ENCODE data around the gene ZNF488. TPM values are rescaled to one million over a fixed set of nuclear protein-coding genes. Genes with fewer than 3 reads are reported as not detected.

ZNF488 gene
- total RNA-seq, 1 donor = not detected

DNA sequence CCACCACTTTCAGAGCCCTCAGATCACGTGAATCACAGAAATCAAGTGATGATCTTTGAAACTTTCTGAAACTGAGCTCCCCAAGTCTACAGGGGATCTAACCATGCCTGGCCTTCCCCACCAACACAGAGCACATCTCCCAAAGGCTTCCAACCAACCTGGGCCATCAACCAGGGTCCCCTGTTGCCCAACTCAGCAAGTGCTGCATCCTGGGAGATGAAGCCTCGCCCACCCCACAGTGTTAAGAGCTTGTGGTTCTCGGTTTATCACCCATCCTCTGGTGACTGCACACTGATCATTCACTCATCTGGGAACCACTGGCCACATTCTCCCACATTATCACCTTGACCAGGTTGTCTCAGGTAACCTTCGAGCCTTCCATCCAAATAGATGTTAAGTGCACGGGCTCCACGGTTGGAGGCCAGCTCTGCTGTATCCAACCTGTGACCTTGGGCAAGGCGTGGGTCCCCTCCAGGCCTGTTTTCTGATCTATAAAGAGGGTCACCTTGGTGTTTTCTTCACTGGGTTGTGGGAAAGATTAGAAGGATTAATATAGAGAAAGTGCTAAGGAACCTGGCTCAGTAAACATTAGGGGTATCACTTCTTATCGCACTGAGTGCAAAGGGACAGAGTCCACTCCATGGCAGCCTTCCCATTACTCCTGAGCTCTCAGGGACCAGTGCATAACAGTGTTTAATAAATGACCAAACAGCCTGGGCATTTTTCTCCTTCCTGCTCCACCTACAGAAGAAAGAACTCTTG, 3.6 kb downstream of the ZNF488 start:
- Histone ChIP-seq H3K9me3 (ENCODE audit: low read depth, low read length) (no peaks in the 10 kb centered on the region), H3K27me3 (ENCODE audit: insufficient read depth, low read length) (peaks cover 10% of the 10 kb centered on the region), H3K4me1 (ENCODE audit: insufficient read depth, low read length) (peaks cover 11% of the 10 kb centered on the region), H3K4me3 (ENCODE audit: low read length) (no peak overlapping the region)

DNA sequence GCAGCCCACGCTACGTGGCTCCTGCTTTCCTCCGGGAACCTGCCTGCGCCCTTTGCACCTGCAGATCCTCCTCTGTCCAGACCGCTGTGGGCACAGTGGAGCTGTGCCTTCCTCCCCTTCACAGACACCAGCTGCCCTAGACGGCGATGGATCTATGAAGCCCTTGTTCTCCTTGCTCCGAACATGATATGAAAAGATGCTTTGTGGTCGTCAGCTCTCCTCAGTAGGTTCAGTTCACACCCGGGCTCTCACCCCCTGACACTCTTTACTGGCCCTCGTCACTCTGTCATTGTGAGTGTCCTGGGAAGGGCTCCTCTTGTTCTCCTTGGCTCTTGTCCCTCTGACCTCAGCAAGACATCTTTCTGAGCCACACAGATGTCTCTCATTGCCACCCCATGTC, 4.2 kb downstream of the ZNF488 start:
- Histone ChIP-seq H3K4me1 (ENCODE audit: insufficient read depth, low read length) (peaks cover 10% of the 10 kb centered on the region), H3K27me3 (ENCODE audit: insufficient read depth, low read length) (peaks cover 10% of the 10 kb centered on the region), H3K4me3 (ENCODE audit: low read length) (no peak overlapping the region), H3K9me3 (ENCODE audit: low read depth, low read length) (no peaks in the 10 kb centered on the region)

DNA sequence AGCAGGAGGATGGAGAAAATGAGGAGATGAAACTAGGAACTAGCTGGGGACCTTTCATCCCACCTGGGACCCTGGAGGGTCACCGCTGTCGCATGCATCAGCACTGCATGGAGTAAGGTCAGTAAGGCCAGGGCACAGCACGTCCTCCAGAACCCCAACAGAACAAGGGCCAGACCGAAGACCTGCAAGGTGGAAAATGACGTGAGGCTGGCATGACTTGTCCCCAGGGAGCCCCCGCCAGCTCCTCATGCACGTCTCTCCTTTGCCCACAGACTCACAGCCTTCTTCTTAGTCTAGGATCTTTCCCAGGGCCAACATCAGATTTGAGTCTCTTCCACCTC, 4.7 kb downstream of the ZNF488 start:
- Histone ChIP-seq H3K27me3 (ENCODE audit: insufficient read depth, low read length) (peaks cover 10% of the 10 kb centered on the region), H3K4me1 (ENCODE audit: insufficient read depth, low read length) (peaks cover 6% of the 10 kb centered on the region), H3K4me3 (ENCODE audit: low read length) (no peak overlapping the region), H3K9me3 (ENCODE audit: low read depth, low read length) (no peaks in the 10 kb centered on the region)

DNA sequence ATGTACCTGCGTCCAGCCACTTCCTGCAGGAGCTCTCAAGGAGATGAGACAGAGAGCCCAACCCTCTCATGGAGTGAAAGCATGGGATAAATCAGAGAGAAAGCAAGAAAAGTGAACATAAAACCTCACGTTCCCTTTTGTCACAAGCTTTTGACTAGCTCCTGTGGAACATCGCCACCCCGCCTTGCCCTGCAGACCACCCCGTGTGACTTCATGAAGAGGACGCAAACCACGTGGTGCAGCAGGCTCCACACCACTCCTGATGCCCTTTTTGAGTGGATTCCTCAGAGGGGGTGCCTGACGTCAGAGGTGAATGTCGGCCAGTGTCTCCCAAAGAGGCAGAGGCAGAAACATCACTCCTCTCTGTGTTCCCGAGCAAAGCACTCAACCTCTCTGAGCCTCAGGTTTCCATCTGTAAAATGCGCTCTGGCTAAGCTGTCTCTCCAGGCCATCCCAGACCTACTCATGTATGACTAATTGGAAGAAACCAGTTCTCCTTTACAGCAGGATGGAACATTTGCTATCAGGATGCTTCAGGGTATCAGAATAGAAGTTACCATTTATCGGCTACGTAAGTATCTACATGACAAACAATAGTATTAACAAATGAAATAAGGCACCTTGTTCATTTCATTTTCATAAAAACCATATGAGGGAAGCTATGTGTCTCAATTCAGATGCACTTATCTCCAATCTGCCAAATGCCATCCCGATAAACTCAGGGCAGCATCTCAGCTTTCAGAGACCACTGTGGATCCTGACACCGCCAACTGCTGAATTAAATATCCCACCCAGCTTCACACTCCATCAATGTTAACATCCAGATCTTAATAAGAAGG, 5.3 kb downstream of the ZNF488 start:
- no peak overlapping the region for H3K4me3 ChIP-seq (ENCODE audit: low read length)
- H3K27me3 ChIP-seq (ENCODE audit: insufficient read depth, low read length) = peaks cover 10% of the 10 kb centered on the region
- peaks cover 2% of the 10 kb centered on the region for H3K4me1 ChIP-seq (ENCODE audit: insufficient read depth, low read length)
- H3K9me3 ChIP-seq (ENCODE audit: low read depth, low read length) = no peaks in the 10 kb centered on the region

DNA sequence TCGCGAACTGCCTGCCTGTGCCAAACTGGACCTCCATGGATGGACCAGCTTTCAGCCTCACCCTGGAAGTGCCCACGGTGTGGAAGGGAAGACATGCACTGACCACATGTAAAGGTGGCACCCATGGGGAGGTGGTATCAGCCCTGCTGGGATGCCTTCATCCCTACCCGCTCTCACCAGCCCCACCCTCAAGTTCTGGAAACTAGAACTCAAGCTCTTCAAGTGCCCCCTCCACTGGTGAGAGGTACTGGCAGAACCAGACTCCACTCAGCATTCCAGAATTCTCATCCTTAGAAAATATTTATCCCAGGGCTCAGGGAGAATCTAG, 5.9 kb downstream of the ZNF488 start:
- no peak overlapping the region for H3K4me3 ChIP-seq (ENCODE audit: low read length)
- H3K4me1 ChIP-seq (ENCODE audit: insufficient read depth, low read length) = no peaks in the 10 kb centered on the region
- peaks cover 5% of the 10 kb centered on the region for H3K27me3 ChIP-seq (ENCODE audit: insufficient read depth, low read length)
- H3K9me3 ChIP-seq (ENCODE audit: low read depth, low read length) = no peaks in the 10 kb centered on the region

DNA sequence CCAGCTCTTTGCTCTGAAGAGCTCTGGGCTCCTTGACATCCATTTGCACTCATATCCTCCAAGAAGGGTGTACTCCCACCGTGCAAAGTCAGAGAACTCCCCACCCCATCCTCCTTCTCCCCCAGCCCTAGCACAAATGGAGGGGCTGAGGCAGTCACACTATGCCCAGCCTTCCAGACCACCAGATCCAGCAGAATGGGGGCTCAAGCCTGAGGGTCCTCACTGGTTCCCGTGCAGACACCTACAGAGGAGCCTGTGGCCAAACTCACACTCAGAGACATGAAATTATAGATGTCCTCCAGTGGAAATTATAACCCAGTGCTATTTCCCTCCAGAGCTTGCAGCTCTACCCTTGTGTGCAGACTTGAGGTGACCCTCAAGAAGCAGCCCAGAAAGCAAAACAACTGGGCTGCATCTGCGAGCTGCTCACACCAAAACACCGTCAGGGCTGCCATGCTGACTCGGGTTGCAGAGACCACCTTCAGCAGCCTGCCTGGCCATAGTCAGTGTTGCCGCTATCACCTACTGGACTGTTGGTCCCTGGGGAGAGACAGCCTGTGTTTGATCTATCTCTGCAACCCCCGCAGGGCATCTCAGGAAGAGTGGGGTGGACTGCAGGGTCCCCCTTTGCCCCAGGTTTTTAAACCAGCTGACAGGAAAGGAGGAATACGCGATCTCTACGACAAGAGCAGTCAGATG, 7.4 kb downstream of the ZNF488 start:
- peaks cover 3% of the 10 kb centered on the region for H3K27me3 ChIP-seq (ENCODE audit: insufficient read depth, low read length)
- H3K4me3 ChIP-seq (ENCODE audit: low read length) = no peak overlapping the region
- H3K9me3 ChIP-seq (ENCODE audit: low read depth, low read length) = no peaks in the 10 kb centered on the region
- H3K4me1 ChIP-seq (ENCODE audit: insufficient read depth, low read length) = no peaks in the 10 kb centered on the region

DNA sequence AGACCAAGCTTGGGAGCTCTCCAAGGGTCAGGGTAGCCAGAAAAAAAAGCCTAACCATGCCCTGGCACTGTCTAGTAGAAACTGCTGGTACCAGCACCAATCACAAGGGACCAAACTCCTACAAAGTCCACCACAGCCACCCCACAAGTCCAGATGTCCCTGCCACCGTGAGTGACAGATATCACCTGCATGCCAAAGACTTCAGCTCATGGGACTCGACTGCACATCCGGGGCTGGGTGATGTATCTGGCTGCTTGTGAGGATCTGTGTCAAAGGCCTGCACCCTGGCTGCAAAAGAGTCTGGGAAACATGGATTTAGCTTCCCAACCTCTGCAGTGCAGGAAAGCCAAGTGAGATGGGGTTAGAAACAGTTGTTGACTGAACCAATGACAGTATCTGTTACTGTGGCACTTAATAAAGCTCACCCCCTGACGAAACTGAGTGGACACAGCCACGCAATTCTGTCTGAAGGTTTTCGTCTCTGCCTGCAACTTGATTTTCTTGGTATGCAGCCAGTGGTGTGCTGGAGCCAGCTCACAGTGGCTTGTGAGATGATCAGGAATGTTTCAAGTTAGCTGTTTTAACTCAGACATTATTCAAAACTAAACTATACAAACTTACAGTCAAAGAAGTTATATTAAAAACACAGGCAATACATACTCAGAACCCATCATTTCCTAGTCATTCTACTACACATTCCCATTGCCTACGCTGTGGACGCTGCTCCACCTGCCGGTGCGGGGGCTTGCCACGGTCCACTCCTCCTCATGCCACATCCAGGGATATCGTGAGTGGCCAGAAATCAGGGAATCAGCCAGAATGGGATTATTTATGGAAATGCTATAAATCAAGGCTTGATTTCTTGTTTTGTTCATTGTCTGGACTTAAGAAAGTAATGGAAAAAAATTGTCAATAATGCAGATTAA, 9.2 kb downstream of the ZNF488 start:
- Histone ChIP-seq H3K27me3 (ENCODE audit: insufficient read depth, low read length) (peaks cover 3% of the 10 kb centered on the region), H3K4me1 (ENCODE audit: insufficient read depth, low read length) (no peaks in the 10 kb centered on the region), H3K4me3 (ENCODE audit: low read length) (no peak overlapping the region), H3K9me3 (ENCODE audit: low read depth, low read length) (no peaks in the 10 kb centered on the region)

DNA sequence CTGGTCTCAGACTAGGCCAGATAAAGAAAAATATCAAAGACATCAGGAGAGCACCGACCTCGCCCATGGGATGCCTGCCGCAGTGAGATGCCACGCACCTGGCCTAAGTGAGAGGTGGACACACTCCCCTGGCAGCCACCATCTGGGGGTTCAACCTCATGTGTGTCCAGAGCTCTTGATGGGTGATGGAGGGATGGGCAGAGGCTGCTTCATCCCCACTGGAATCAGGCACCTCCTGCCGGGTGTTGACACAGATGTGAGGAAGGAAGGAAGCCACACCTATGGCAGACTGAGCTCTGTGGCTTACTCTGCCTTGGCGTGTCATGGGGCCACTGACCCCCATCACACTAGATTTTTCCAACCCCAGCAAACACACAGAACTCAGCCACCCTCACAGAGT, 11.4 kb downstream of the ZNF488 start:
- no peak overlapping the region for H3K4me3 ChIP-seq (ENCODE audit: low read length)
- H3K9me3 ChIP-seq (ENCODE audit: low read depth, low read length) = no peaks in the 10 kb centered on the region
- H3K27me3 ChIP-seq (ENCODE audit: insufficient read depth, low read length) = peaks cover 3% of the 10 kb centered on the region
- H3K4me1 ChIP-seq (ENCODE audit: insufficient read depth, low read length) = no peaks in the 10 kb centered on the region

DNA sequence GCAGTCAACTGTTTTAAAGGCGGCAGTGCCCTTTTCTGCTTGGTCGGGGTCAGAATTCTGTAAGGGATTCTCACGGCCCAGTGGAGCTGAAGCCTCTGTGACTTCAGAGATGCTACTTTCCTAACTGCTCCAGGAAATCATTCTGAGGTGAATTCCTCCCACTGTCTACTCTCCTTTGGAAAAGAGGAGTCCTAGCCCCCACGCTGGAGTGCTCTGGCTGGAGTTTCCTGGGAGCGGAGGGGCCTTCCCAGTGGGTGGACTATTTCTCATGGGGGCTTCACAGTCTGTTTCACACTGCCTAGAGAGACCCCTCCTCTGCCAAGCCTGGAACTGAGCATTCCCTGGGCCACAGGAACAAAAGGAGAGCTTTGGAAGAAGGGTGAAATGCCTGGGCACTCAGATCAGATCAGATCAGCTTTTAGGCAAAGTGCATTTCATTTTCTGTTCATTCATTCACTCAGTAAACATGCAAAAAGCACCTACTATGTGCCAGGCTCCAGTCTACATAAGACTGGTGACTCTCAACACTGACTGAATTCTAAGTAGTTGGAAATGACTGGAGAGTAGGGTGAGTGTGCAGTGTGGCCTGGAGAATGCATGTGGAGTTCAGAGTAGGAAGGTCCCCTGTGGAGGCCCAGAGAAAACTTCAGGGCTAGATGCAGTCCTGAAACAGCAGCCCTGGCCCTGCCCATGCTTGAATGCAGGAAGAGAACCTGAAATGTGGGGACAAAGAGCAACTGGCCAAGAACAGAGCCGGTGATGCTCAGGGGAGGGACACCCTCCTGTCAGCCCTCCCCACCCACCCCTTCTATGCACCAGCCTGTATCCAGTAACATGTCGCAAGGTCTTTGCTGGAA, 12.2 kb downstream of the ZNF488 start:
- Histone ChIP-seq H3K27me3 (ENCODE audit: insufficient read depth, low read length) (no peaks in the 10 kb centered on the region), H3K9me3 (ENCODE audit: low read depth, low read length) (no peaks in the 10 kb centered on the region), H3K4me3 (ENCODE audit: low read length) (no peak overlapping the region), H3K4me1 (ENCODE audit: insufficient read depth, low read length) (no peaks in the 10 kb centered on the region)

DNA sequence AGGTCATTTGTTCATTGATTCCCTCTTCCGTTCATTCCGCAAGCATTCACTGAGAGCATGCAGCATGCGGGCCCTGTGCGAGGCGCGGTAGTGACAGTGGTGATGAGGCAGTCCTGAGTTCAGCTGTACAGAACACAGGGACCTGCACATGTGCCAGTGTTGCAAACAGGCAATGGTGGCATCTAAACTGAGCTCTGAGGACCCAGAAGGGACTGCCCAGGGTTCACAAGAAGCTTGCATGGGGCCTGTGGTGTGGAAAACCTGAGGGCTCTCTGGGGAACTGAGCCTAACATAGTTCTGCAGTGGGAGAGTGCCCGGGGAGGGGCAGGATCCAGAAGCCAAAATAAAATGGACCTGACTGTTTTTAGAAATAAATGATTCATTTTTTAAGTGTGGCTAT, 13.2 kb downstream of the ZNF488 start:
- H3K4me1 ChIP-seq (ENCODE audit: insufficient read depth, low read length) = no peaks in the 10 kb centered on the region
- H3K27me3 ChIP-seq (ENCODE audit: insufficient read depth, low read length) = no peaks in the 10 kb centered on the region
- H3K4me3 ChIP-seq (ENCODE audit: low read length) = no peak overlapping the region
- H3K9me3 ChIP-seq (ENCODE audit: low read depth, low read length) = no peaks in the 10 kb centered on the region

DNA sequence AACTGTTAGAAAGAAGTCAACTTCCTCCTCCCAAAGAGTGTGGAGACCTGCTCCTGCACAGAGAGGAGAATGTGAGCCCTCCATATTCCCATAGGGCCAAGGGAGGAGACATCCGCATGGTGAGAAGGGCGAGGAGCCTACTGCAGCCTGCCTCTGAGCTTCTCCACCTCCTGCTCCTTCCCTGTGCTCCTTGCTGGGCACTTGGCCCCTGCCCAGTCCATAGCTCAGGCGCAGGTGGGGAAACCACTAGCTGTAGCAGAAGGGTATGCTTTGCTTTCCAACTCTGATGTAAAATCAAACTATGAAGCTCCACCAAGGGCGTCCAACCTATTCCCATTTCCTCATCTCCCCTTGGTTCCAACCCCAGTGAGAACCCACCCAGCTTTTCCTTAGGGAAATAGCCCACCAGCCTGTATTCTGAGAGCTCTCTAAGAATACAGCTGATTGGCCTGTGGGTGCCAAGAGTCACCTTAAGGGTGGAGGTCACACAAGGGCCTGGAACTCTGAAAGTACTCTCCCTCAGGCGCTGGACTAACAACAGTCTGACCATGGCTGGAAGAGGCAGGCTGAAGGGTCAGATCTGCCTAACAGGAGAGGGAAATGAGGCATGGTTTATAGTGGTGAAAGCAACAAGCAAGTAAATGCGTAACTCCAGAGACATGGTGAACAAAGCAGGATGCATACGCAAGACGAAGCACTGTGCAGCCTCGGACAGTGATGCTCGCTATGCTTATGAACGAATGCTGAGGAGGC, 13.9 kb downstream of the ZNF488 start:
- Histone ChIP-seq H3K4me3 (ENCODE audit: low read length) (no peak overlapping the region), H3K9me3 (ENCODE audit: low read depth, low read length) (no peaks in the 10 kb centered on the region), H3K4me1 (ENCODE audit: insufficient read depth, low read length) (no peaks in the 10 kb centered on the region), H3K27me3 (ENCODE audit: insufficient read depth, low read length) (no peaks in the 10 kb centered on the region)

DNA sequence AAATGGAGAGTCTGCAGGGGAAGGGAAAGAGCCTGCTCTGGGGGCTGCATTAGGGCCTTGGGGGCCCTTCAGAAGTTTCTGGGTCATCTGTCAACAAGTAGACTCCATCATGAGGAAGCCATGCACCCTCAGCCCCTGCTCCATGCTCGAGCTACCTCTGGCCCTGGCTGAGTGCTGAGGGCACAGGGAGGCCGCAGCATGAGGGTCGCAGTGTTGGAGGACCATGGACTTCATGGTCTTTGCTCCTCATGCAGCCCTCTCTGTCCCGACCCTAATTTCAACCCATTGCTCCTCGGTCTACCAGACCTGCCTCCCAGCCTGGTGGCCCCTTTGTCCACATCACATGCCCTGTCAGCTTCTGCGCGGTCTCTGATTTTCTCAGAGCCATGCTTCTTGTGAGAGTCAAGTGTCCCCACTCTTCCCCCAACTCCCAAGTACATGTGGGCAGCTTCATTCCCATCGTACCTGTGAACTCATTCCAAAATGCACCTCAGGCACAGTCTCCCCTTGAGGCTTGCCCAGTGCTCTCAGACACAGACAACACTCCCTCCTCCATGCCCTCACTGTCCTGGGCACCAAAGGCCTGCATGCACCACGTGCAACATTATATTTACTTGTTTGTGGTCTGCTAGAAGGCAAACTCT, 14.7 kb downstream of the ZNF488 start:
- H3K4me3 ChIP-seq (ENCODE audit: low read length) = no peak overlapping the region
- no peaks in the 10 kb centered on the region for H3K4me1 ChIP-seq (ENCODE audit: insufficient read depth, low read length)
- H3K27me3 ChIP-seq (ENCODE audit: insufficient read depth, low read length) = no peaks in the 10 kb centered on the region
- no peaks in the 10 kb centered on the region for H3K9me3 ChIP-seq (ENCODE audit: low read depth, low read length)
